SK-N-SH treated with all-trans-retinoic acid at 6 μM for 48 hours (cell line): ENCODE results near the gene MEX3A.

Experiments
- GLIS3 ChIP-seq: fragments of 250-450 bp; sonication (Bioruptor Pico); IDR thresholded peaks from 2 replicates; pipeline ENCODE4 v1.5.0; 2020; ENCODE audit warnings: mild to moderate bottlenecking, moderate library complexity
- OSR1 ChIP-seq: fragments of 250-450 bp; sonication (Bioruptor Pico); IDR thresholded peaks from 2 replicates; pipeline ENCODE4 v1.8.0; 2022; ENCODE audit warnings: moderate library complexity, mild to moderate bottlenecking, inconsistent platforms
- TOX ChIP-seq: fragments of 250-450 bp; sonication (Bioruptor Pico); IDR thresholded peaks from 2 replicates; pipeline ENCODE4 v1.8.0; 2021; ENCODE audit warnings: mild to moderate bottlenecking, moderate library complexity, borderline replicate concordance
- ZNF565 ChIP-seq: fragments of 450-650 bp; formaldehyde crosslinking; conservative IDR thresholded peaks from 2 replicates; pipeline ENCODE4 v1.5.0; 2020; ENCODE audit warnings: low read depth, mild to moderate bottlenecking, moderate library complexity
- ZNF70 ChIP-seq: fragments of 450-650 bp; formaldehyde crosslinking; IDR thresholded peaks from 2 replicates; pipeline ENCODE4 v1.5.0; 2020; ENCODE audit warnings: mild to moderate bottlenecking, moderate library complexity
- TF ChIP-seq, protein P1 (sequence below): fragments of 250-450 bp; sonication (Bioruptor Pico); IDR thresholded peaks from 2 replicates; pipeline ENCODE4 v1.8.0; 2020; ENCODE audit warnings: mild to moderate bottlenecking, moderate library complexity, borderline replicate concordance
- TF ChIP-seq, protein P2 (sequence below): fragments of 250-450 bp; sonication (Bioruptor Pico); IDR thresholded peaks from 2 replicates; pipeline ENCODE4 v1.5.1; 2020; ENCODE audit warnings: low read depth, mild to moderate bottlenecking, moderate library complexity

DNA sequence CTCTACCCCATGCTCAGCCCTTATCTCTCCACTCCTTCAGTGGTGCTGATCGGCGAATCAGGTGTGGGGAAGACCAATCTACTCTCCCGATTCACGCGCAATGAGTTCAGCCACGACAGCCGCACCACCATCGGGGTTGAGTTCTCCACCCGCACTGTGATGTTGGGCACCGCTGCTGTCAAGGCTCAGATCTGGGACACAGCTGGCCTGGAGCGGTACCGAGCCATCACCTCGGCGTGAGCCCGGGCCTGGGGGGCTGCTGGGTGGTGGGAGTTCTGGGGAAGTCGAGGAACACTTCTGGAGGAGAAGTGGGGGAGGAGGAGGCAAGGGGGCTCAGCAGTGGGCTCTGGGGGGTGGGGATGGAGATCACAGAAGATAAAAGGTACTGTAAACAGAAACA lies 16.4 kb downstream of the MEX3A start:
- TF ChIP-seq, protein P1, sequence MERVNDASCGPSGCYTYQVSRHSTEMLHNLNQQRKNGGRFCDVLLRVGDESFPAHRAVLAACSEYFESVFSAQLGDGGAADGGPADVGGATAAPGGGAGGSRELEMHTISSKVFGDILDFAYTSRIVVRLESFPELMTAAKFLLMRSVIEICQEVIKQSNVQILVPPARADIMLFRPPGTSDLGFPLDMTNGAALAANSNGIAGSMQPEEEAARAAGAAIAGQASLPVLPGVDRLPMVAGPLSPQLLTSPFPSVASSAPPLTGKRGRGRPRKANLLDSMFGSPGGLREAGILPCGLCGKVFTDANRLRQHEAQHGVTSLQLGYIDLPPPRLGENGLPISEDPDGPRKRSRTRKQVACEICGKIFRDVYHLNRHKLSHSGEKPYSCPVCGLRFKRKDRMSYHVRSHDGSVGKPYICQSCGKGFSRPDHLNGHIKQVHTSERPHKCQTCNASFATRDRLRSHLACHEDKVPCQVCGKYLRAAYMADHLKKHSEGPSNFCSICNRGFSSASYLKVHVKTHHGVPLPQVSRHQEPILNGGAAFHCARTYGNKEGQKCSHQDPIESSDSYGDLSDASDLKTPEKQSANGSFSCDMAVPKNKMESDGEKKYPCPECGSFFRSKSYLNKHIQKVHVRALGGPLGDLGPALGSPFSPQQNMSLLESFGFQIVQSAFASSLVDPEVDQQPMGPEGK (CRISPR knock-in tag), result no peak
- TF ChIP-seq TOX (CRISPR knock-in tag) (no peak), OSR1 (no peak), ZNF565 (CRISPR knock-in tag) (no peak), GLIS3 (CRISPR knock-in tag) (no peak), ZNF70 (CRISPR knock-in tag) (no peak)
- TF ChIP-seq, protein P2, sequence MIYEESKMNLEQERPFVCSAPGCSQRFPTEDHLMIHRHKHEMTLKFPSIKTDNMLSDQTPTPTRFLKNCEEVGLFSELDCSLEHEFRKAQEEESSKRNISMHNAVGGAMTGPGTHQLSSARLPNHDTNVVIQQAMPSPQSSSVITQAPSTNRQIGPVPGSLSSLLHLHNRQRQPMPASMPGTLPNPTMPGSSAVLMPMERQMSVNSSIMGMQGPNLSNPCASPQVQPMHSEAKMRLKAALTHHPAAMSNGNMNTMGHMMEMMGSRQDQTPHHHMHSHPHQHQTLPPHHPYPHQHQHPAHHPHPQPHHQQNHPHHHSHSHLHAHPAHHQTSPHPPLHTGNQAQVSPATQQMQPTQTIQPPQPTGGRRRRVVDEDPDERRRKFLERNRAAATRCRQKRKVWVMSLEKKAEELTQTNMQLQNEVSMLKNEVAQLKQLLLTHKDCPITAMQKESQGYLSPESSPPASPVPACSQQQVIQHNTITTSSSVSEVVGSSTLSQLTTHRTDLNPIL, result no peak
